Esophagus squamous epithelium (tissue), 5 donors: ENCODE results near the gene ARHGAP26. TPM values are rescaled to one million over a fixed set of nuclear protein-coding genes. Genes with fewer than 3 reads are reported as not detected.

Source experiments
- DNase-seq: peaks from one replicate; lab custom pipeline; 2025; lab: John Stamatoyannopoulos, UW
- H3K27ac ChIP-seq, 4 donors: fragments of 200-600 bp; sonication (generic); one replicate each; pipeline ENCODE4 v1.5.1; 2016 to 2019; ENCODE audit warnings: mild to moderate bottlenecking in 1 of 4
- H3K27me3 ChIP-seq, 4 donors: fragments of 200-600 bp; sonication (generic); 1 replicate in 3 of 4; 2 replicates in 1 of 4; pipeline versions ENCODE4 v1.5.1 to v1.6.0; 2017 to 2021; ENCODE audit warnings: antibody characterized with exemption in 1 of 4
- H3K36me3 ChIP-seq, 3 donors: fragments of 200-600 bp; sonication (generic); one replicate each; pipeline ENCODE4 v1.5.1; 2016 to 2019
- H3K4me1 ChIP-seq, 3 donors: fragments of 200-600 bp; sonication (generic); one replicate each; pipeline ENCODE4 v1.5.1; 2017 to 2019
- H3K4me3 ChIP-seq, 4 donors: fragments of 200-600 bp; sonication (generic); 1 replicate in 3 of 4; 2 replicates in 1 of 4; pipeline ENCODE4 v1.5.1; 2016 to 2019; ENCODE audit warnings: mild to moderate bottlenecking in 2 of 4, moderate library complexity in 1 of 4
- H3K9me3 ChIP-seq, 3 donors: fragments of 200-600 bp; sonication (generic); one replicate each; pipeline ENCODE4 v1.5.1; 2016 to 2019
- POLR2A ChIP-seq, 4 donors: fragments of 450-650 bp; IDR thresholded peaks; one replicate each; pipeline ENCODE4 v1.6.1; 2017; ENCODE audit warnings: antibody characterized with exemption in 4 of 4, mild to moderate bottlenecking in 4 of 4, moderate library complexity in 3 of 4
- whole genome bisulfite sequencing, 2 donors: methylation state at CpG; one replicate each; pipeline ENCODE4 v1.1.5; 2018; 5-methylcytosine and 5-hydroxymethylcytosine counted together
- intact Hi-C: fragments of 100-400 bp; cut with DNase I; formaldehyde crosslinking; loops from one replicate; pipeline ENCODE4 v1.15.0; 2022
- total RNA-seq, 4 donors: library from RNA; depleted of rRNA; stranded (reverse); fragments of >200 nt; gene quantifications; one replicate each; pipeline ENCODE4 v1.1.0, GENCODE V29; 2016
- TF ChIP-seq, protein P1 (sequence below), 6 experiments: fragments of 450-650 bp in 4 of 6; fragments of 200-600 bp in 2 of 6; sonication (generic) in 2 of 6; IDR thresholded peaks; one replicate each; pipeline ENCODE4 v1.5.1; 2016 to 2019; ENCODE audit warnings: antibody characterized with exemption in 6 of 6, mild to moderate bottlenecking in 4 of 6, moderate library complexity in 4 of 6
- donor health status: DM: yes; HTN: yes; CAD: no.

The ARHGAP26 gene
- total RNA-seq, 4 donors from 2014 or later: 4.4 to 18.7 (median 15.4) TPM

DNA sequence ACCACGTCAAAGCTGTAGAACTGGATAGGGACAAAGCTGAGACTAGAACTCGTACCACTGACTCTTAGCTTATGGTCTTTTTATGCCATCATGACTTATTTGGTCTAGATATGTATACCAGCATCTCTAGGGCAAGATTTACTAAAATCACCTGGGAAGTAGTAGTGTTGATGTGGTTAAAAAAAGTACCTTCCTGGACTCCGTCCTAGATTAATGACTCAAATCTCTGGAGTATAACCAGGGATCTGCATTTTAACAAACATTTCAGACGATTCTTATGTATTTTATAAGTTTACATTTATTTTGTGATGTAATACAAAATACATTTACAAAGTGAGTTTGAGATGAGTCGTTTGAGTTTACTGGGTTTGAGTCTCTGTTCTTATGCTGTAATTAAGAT, 68.7 kb downstream of the ARHGAP26 start:
- H3K27me3 ChIP-seq: no peaks in the 10 kb centered on the region
- H3K4me3 ChIP-seq: no peak overlapping the region
- WGBS, 2 donors: 50 to 54% methylated on average over 5 of the region's 5 CpGs
- no peak for DNase-seq
- H3K4me1 ChIP-seq: peaks cover 0 to 62% (median 8%) of the 10 kb centered on the region in 3 donors
- no peaks in the 10 kb centered on the region for H3K9me3 ChIP-seq
- TF ChIP-seq, protein P1, sequence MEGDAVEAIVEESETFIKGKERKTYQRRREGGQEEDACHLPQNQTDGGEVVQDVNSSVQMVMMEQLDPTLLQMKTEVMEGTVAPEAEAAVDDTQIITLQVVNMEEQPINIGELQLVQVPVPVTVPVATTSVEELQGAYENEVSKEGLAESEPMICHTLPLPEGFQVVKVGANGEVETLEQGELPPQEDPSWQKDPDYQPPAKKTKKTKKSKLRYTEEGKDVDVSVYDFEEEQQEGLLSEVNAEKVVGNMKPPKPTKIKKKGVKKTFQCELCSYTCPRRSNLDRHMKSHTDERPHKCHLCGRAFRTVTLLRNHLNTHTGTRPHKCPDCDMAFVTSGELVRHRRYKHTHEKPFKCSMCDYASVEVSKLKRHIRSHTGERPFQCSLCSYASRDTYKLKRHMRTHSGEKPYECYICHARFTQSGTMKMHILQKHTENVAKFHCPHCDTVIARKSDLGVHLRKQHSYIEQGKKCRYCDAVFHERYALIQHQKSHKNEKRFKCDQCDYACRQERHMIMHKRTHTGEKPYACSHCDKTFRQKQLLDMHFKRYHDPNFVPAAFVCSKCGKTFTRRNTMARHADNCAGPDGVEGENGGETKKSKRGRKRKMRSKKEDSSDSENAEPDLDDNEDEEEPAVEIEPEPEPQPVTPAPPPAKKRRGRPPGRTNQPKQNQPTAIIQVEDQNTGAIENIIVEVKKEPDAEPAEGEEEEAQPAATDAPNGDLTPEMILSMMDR (IDR thresholded peaks at IDR 0.05): no peak
- H3K36me3 ChIP-seq: no peaks in the 10 kb centered on the region
- peak overlapping the region in 1 of 4 donors; percentile 56 for H3K27ac ChIP-seq
- intact Hi-C loops: no loop called here

DNA sequence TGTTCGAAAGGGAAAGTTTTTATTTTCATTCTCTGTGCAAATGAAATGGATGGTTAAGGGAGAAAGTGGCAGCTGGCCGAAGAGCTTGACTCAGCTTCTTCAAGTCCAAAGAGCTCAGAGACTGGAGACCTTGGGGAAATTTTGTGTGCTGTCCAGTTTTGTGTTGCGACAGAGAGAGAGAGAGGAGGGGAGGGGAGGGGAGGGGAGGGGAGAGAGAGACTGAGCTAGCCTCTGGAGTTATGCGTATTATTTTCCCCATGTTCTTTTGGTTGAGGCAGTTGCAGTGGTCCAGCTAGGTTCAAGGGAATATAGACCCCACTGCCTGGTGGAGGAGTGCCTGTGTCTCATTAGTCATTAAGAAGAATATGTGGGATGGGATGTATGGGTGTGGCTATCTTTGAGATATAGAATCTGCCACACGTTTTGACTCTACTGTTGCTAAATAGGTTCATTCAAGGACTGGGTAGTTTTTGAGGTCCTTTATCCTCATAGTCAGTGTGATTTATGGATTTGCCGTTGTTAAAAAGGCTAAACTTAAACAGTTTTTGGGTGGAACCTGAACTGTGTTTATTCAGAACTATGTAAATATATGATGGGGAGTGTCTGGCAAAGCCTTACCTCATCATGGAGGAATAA, 69.7 kb downstream of the ARHGAP26 start:
- Histone ChIP-seq H3K4me1 (peaks cover 0 to 59% (median 5%) of the 10 kb centered on the region in 3 donors), H3K9me3 (no peaks in the 10 kb centered on the region), H3K27me3 (no peaks in the 10 kb centered on the region), H3K36me3 (no peaks in the 10 kb centered on the region), H3K4me3 (no peak overlapping the region), H3K27ac (peak overlapping the region; percentile 20 to 75 (median 56))
- 65 to 67% methylated on average over 6 of the region's 6 CpGs for WGBS, 2 donors
- no peak for DNase-seq
- TF ChIP-seq POLR2A (IDR thresholded peaks at IDR 0.05): no peak
- intact Hi-C loops: no loop called here

DNA sequence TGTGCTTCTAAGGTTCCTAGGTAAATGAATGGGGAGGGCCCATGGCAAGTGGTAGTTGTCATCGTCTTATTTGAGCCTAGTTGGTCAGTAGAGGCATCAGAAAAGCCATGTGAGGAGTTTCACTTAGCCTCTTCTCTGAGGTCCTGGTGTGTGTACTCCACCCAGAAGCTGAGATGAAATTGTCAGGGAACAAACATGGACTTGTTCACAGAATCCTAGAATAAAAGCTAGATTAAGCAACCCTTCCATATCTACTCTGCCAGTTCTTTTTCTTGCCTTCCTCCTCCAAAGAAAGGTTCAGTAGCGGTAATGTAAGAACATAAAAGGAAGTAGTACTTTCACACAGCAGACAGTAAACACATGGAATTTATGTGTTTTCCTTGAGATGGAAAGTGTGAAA, 70.4 kb downstream of the ARHGAP26 start:
- no peaks in the 10 kb centered on the region for H3K9me3 ChIP-seq
- H3K4me3 ChIP-seq: no peak overlapping the region
- no peak for DNase-seq
- no peaks in the 10 kb centered on the region for H3K36me3 ChIP-seq
- H3K4me1 ChIP-seq: peaks cover 0 to 66% (median 12%) of the 10 kb centered on the region in 3 donors
- peak overlapping the region; percentile 20 to 75 (median 56) for H3K27ac ChIP-seq
- WGBS, 2 donors: 30 to 60% methylated on average over 2 of the region's 2 CpGs
- TF ChIP-seq POLR2A (IDR thresholded peaks at IDR 0.05): no peak
- TF ChIP-seq, protein P1 (IDR thresholded peaks at IDR 0.05): no peak
- intact Hi-C loops: no loop called here
- H3K27me3 ChIP-seq: no peaks in the 10 kb centered on the region

DNA sequence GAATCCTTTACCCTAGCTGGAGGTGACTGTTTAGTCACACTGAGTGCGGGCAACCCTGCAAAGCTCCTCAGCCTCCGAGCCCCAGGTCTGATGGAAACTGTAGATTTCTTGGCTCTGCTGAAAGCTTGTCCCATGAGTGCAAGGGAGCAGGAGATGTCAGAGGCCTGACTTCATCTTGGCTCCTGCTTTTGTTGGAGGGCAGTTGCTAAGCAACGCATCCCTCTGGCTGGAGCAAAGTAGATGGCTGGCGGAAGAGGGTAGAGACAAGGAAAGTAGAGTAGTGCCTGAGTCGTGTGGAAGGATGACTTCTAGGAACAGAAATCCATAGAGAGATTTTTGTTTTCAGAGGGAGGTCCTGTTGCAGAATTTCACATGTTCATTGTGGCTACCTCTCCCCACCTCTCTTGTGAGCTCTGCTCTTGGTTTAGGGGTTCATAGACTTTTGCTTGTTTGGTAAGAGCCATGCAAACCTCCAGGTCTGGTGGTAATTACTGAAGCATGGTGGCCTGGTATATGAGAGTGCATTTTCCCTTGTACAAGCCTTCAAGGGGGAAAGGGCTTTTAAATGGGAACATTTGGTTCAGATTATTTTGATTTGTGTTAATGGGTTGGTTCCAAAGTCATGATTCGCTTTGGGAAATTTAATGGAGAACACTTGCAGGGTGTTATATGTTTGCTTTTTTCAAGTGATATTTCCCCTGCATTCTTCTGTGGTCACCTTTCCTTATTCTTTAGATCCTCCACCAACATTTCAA, 71.5 kb downstream of the ARHGAP26 start:
- H3K9me3 ChIP-seq: no peaks in the 10 kb centered on the region
- peaks cover 7 to 77% (median 23%) of the 10 kb centered on the region in 3 donors for H3K4me1 ChIP-seq
- TF ChIP-seq, protein P1 (IDR thresholded peaks at IDR 0.05): no peak
- TF ChIP-seq POLR2A (IDR thresholded peaks at IDR 0.05): no peak
- H3K4me3 ChIP-seq: no peak overlapping the region
- WGBS, 2 donors: 61 to 77% methylated on average over 3 to 4 of the region's 6 CpGs
- H3K27me3 ChIP-seq: no peaks in the 10 kb centered on the region
- peak overlapping the region in 1 of 4 donors; percentile 51 for H3K27ac ChIP-seq
- intact Hi-C loops: no loop called here
- no peak for DNase-seq
- H3K36me3 ChIP-seq: no peaks in the 10 kb centered on the region

DNA sequence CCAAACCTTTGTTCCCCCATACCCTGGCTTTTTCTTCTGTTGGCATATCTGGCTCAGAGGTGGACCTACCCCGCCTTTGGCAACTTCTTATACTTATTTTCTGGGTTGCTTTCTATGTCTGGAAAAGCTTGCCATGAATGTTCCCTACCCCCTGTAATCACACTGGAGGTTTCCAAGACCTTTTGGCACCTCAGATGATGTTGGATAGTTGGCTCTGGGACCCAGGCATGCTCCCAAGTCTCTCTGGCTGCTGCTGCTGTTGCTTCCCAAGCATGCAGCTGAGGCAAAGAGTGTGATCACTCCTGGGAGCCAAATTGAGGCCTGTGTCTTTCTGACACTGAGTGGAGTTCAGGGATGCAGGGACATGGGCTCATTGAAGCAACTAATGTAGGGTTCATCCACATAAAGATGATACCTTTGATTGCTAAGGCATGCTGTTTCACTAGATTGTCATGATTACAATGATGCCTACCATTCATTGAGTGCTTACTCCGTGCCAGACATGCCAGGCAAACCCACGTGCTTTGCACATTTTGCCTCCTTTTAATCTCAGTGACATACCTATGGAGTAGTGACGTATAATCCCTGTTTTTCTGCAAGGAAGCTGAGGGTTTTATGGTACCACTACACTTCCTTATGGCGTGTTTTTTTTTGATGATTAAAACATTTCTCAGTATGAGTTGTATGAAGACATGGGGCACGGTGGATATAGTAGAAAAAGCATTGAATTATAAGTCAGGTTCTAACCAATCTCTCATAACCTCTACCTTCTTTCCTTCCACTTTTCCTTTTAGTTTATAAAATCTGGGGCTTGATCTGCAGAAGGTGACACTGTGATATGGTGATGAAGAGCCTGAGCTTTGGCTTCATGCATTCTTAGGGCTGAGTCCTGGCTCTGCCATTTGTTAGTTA, 73.1 kb downstream of the ARHGAP26 start:
- no peak for DNase-seq
- Histone ChIP-seq H3K4me1 (peaks cover 7 to 88% (median 27%) of the 10 kb centered on the region in 3 donors), H3K36me3 (no peaks in the 10 kb centered on the region), H3K27ac (no peak overlapping the region), H3K9me3 (no peaks in the 10 kb centered on the region), H3K4me3 (no peak overlapping the region), H3K27me3 (no peaks in the 10 kb centered on the region)
- TF ChIP-seq, protein P1 (IDR thresholded peaks at IDR 0.05): no peak
- TF ChIP-seq POLR2A (IDR thresholded peaks at IDR 0.05): no peak
- intact Hi-C loops: no loop called here
- 69 to 72% methylated on average over 6 of the region's 6 CpGs for WGBS, 2 donors
